GM21717 (cell line): ENCODE results near the gene CLIP1.
"Not testable (repeated sequence)": the region's sequence is repeated elsewhere in the genome, so short reads cannot be mapped to it uniquely, and the experiment has no call there.

Experiments used
- ATAC-seq: cut with Tn5 transposase; IDR thresholded peaks from one replicate; pipeline ENCODE4 v1.9.1; 2021; ENCODE audit warnings: mild to moderate bottlenecking, moderate library complexity; ENCODE audit not compliant: unreplicated experiment

Gene CLIP1

DNA sequence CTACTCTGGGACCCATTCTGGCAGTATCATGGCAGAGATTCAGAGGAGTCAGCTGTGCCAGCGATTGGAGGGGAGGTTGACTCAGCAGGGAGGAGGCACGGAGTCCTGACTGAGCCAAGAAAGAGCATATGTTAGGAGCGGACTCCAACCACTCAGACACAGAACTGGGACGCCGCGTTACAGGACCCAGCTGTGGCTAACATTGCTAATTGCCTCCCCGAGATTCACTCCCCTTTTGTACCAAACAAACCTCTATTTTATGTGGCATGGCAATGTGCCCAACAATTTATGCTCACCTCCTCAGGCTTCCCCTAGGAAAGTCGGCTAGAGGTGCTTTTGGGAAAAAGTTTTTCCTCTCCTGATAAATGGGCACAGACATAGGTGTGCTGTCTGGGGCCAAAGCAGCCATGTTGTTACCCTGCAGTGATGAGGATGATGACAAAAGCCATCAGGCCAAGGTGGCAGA lies 15.2 kb upstream of the CLIP1 start:
- ATAC-seq = no peak

DNA sequence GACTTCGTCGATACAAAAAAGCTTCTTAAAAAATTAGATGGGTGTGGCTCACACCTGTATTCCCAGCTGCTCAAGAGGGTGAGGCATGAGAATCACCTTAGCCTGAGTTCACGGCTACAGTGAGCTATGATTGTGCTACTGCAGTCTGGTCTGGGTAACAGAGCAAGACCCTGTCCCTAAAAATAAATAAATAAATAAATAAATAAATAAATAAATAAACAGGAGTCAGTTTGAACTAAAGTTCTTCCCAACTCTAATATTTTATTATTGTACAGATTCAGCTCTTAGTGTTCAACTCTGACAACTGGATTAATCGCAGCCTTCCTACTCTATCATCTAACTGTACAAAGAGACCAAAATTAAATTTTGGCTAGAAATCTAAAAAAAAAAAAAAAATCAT lies 12.7 kb upstream of the CLIP1 start:
- no peak for ATAC-seq

DNA sequence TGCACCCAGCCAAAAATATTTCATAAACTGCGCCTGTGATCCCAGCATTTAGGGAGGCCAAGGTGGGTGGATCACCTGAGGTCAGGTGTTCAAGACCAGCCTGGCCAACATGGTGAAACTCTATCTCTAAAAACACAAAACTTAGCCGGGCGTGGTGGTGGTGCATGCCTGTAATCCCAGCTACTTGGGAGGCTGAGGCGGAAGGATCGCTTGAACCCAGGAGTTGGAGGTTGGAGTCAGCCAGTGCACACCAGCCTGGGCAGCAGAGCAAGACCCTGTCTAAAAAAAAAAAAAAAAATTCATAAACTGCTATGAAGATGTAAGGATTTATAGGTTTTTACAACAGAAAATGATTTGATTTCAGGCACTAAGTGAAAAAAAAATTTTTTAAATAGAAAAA lies 6.6 kb upstream of the CLIP1 start:
- not testable (repeated sequence) for ATAC-seq

DNA sequence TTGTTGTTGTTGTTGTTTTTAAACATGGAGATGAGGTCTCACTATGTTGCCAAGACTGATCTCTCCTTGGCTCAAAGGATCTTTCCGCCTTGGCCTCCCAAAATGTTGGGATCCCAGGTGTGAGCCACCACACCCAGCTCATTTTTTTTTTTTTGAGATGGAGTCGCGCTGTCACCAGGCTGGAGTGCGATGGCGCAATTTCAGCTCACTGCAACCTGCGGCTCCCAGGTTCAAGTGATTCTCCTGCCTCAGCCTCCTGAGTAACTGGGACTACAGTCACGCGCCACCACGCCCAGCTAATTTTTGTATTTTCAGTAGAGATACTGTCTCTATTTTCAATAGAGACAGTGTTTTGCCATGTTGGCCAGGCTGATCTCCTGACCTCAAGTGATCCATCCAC lies 4.9 kb upstream of the CLIP1 start:
- ATAC-seq = no peak

DNA sequence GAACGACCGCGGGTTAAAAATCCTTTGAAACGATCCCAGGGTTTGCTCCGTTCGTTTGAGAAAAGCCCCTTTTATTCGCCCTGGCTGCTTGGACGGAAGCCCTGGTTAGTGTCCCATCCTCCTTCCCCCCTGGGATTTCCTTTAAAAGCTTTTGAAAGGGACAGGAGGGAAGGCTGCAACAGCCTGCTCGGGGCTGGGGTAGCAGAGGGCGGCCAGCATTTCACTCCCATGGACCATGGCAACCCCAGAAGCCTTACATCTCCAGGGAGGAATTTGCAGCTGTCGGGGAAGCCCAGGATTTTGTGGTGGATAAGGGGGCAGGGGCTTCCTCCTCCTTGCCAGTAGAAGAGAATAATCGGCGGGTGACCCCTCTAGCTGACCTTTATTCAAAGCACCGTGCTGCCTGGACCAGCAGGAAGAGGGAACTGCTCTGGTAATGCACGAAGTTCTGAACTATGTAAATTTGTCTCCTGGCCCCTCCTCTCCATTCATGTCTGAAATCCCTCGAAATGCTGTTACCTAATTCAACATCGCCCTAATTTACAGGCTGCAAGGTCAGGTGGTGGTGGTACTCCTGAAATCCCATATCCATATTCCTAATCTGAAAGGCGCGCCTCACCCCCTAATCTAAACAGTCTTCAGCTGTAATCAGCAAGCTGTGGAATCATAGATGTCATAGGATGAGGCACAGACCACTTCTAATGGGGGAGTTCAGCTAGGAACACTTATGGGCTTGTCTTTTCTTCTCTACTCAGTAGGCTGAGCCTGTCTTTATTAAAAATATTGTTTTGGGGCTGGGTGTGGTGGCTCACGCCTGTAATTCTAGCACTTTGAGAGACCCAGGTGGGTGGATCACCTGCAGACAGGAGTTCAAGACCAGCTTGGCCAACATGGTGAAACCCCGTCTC lies 1.0 kb upstream of the CLIP1 start:
- ATAC-seq = no peak

DNA sequence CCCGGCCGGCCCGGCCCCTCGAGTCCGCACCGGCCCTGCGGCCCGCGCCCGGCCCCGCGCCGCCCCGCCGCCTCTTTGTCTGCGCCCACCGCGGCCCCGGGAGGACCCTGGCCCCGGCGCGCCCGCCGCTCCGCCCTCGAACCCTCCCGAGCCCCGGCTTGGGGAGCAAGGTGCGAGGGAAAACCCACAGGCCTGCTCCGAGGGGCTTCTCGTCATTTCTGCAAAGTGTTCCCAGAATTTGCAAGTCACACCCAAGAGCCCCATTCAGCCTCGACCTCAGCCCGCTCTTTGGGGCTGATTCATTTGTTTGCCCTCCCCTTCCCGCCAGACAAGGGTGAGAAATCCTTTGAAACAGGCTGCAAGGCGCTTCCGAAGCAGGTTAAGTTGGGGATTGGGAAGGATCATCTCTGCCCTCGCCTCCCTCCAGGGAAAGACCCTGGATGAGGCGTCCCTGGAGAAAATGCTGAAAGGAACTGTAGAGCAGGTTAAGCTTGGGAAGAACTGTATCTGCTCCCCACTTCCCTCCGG lies 325 bp upstream of the CLIP1 start:
- ATAC-seq = no peak

DNA sequence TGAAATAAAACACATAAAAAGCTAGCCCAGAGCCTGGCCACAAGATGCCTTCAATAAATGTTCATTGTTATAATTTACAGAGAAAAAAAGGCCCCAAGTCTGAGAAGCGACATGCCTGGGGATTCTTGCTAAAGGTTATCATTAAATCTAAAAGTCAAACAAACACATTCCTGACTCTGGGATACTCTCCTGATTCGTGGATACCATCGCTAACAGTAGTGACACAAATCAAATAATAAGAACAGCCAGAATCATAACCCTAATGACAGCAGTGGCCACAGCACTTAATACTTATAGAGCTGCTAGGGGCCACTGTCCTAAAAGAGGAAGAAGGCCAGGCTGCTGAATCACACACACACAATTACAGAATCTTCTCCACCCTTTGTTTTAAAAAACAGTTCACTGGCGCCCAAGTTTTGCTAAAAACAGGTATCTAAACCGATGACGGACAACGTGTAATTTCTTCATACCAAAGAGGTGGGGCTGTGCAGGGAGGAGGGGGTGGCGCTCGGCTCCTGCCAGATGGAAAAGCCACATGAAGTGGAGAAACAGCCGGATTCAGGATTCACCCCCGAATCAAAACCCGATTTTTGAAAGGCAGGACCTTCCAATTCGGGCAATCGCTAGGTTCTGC lies 1.2 kb downstream of the CLIP1 start:
- peak; percentile 5 for ATAC-seq

DNA sequence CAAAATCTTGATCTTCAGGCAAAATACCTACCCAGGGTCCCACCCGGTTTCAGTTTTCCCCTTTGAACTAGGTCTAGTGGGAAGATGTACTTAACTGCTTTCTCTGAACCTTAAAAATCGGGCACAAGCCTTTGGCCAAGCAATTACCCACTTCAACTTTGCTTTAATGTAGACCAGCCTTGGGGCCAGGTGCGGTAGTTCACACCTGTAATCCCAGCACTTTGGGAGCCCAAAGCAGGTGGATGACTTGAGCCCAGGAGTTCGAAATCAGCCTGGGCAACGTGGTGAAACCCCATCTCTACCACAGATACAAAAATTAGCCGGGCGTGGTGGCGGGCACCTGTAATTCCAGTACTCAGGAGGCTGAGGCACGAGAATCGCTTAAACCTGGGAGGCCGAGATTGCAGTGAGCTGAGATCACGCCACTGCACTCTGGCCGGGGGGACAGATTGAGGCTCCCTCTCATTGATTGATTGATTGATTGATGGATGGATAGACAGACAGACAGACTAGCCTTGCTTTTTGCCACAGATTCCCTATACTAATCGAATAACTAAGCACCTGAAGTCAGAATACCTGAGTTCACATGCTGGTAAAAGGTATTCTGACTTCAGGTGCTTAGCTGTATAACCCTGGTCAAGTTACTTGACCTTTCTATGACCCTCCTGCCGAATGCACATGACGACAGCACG lies 1.9 kb downstream of the CLIP1 start:
- ATAC-seq = no peak

DNA sequence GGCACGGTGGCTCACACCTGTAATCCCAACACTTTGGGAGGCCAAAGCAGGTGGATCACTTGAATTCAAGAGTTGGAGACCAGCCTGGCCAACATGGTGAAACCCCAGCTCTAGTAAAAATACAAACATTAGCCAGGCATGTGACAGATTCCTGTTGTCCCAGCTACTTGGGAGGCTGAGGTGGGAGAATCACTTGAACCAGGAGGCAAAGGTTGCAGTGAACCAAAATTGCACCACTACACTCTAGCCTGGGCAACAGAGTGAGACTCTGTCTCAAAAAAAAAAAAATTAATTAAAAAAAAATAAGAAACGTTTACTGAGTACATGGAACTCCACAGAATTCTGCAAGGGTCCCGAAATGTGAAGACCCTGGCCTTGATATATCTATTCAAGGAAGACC lies 3.4 kb downstream of the CLIP1 start:
- ATAC-seq = not testable (repeated sequence)

DNA sequence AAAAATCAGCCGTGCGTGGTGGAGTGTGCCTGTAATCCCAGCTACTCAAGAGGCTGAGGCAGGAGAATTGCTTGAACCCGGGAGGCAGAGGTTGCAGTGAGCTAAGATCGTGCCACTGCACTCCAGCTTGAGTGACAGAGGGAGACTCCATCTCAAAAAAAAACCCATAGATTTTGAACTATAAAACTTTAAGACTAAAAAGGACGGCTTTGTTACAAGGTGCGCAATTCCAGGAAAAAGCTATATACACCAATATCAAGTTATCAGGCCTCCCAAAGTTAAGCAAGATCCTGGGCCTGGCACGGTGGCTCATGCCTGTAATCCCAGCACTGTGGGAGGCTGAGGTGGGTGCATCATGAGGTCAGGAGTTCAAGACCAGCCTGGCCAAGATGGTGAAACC lies 6.8 kb downstream of the CLIP1 start:
- ATAC-seq = not testable (repeated sequence)

DNA sequence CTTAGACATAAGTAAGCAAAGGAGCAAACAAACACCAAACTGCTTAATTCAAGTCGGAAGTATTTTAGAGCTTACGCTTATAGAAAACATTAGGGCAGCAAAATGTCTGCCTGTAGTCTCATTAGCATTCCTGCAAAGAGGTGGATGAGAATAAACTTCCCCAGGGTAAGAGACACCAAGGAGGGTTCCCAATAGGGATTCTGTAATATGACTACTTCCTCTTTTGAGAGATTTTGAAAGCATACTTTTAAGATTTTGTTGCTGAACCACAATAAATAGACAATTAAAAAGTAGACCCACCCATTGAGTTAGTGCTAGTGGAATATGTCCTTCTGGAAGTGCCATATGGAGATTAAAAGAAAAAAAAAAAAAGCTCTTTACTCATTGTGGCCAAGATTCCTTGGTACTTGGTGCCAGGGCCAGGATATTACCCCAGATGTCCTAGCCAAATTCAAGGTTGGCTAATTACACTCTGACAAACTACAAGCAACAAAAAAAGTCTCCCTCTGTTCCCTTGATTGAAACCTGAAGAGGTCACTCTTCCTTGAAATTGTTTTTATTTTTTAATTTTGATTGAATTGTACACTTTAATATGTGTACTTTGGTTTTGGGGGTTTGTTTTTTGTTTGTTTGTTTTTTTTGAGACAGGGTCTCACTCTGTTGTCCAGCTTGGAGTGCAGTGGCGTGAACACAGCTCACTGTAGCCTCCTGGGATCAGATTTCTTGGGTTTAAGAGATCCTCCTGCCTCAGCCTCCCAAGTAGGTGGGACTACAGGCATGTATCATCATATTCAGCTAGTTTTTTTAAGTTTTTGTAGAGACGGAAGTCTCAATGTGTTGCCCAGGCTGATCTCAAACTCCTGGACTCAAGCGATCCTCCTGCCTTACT lies 8.7 kb downstream of the CLIP1 start:
- no peak for ATAC-seq

DNA sequence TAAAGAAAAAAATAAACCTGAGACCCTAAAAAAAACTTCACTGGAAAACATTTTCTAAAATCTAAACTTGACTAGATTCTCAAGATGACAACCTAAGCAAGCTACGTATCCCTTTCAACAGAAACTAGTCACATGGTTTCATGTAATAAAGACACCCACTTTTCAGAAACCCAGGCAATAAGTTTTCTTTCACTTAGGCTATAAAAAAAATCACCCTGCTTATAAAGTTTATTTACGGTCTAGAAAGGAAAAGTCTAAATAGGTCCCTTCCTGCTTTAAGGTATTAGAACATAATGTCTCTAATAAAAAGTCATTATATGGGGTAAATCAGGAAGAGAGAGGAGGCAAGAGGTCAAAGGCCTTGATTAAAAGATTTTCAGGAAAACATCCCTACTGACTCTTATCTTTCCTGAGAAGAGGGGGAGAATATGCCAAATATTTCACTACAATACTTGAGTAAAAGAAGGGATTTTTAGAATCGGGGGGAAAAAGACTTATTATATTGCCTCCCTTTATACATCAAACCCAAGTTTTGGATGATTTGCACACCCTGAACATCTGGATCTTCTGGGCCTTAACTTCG lies 9.5 kb downstream of the CLIP1 start:
- no peak for ATAC-seq

DNA sequence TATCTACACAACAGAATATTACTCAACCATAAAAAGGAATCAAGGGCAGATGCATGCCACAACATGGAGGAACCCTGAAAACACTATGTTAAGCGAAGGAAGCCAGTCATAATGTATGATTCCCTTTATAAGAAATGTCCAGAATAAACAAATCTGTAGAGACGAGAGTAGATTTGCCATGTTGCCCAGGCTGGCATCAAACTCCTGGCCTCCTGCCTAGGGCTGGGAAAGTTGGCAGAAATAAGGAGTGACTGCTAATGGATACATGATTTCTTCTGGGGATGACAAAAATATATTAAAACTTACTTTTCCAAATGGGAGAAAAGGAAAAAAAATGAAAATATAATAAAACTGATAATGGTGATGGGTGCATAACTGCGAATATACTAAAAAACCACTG lies 10.9 kb downstream of the CLIP1 start:
- ATAC-seq = no peak

DNA sequence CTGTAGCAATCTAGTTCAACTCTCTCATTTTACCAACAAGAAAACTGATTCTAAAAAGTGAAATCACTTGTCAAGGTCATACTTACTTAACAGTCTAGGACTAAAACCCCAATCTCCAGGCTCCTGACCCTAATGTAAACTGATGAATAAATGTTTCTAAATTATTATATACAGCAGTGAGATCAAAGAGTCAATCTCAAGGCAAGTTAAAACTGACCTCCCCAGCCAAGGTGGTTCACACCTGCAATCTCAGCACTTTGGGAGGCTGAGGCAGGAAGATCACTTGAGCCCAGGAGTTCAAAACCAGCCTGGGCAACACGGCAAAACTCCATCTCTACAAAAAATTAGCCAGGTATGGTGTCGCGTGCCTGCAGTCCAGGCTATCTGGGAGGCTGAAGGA lies 15.3 kb downstream of the CLIP1 start:
- ATAC-seq = no peak

DNA sequence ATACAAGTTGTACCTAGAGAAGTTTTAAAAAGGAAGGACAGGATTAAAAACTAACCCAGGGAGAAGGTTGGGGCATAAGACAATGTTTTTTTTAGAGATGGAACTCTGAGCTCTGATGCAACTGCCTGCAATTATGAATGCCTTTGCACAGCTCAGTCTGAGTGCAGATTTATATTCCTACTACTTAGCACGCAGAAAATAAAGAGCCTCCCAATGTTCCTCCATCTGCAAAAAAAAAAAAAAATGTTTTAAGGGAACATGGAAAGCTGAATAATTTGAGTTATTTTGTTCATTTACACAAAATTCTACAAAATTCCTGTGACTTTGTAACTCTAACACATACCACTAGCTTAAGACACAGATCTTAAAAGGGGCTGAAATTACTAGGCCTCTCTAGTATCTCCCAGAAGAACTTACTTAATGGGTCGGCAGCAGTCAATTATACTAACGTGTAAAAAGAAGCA lies 15.7 kb downstream of the CLIP1 start:
- ATAC-seq = no peak

DNA sequence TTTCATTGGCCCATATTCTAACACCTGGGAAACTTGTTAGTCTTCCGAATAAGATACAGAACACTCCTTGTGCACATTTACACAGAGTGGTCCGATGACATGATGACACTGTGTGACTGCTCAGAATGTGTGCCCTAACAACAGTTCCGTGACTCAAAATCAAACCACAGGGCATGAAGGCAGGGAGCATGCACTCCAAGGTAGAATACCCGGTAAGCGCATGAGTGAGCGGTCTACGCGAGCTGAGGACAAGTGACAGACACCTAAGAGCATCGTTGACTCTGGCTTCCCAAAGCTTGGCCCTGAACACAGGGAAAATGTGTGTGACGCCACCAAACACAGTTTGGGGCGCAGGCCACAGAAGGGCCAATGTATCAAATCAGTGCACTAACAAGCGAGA lies 18.6 kb downstream of the CLIP1 start:
- ATAC-seq = no peak

DNA sequence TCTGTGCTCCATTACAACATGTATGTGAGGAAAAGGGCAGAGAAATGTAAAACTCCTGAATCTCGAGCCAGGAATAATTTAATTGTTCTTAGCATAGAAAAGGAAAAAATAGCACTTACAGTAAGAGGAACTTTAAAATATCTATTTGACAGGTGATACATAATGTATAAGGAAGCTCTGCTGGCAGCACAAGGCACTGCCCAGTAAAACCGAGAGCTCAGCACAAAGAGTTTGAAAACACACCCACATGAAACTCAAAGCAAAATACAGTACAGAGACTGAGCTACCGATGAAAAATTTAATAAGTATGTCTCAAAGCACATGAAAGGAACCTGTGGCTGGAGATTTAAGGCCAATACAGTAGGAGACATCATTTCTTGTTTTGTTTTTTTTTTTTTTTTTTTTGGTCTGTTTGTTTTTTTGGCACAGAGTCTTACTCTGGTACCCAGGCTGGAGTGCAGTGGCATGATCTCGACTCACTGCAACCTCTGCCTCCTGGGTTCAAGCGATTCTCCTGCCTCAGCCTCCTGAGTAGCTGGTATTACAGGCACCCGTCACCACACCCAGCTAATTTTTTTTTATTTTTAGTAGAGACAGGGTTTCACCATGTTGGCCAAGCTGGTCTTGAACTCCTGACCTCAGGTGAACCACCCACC lies 19.2 kb downstream of the CLIP1 start:
- ATAC-seq = peak; percentile 55

DNA sequence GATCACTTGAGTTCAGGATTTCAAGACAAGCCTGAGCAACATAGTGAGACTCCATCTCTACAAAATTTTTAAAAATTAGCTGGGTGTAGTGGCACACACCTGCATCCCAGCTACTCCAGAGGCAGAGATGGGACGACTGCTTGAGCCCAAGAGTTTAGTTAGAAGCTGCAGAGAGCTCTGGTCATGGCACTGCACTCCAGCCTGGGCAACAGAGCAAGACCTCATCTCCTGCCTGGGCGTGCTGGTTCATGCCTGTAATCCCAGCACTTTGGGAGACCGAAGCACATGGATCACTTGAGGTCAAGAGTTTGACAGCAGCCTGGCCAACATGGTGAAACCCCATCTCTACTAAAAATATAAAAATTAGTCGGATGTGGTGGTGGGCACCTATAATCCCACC lies 20.2 kb downstream of the CLIP1 start:
- no peak for ATAC-seq

DNA sequence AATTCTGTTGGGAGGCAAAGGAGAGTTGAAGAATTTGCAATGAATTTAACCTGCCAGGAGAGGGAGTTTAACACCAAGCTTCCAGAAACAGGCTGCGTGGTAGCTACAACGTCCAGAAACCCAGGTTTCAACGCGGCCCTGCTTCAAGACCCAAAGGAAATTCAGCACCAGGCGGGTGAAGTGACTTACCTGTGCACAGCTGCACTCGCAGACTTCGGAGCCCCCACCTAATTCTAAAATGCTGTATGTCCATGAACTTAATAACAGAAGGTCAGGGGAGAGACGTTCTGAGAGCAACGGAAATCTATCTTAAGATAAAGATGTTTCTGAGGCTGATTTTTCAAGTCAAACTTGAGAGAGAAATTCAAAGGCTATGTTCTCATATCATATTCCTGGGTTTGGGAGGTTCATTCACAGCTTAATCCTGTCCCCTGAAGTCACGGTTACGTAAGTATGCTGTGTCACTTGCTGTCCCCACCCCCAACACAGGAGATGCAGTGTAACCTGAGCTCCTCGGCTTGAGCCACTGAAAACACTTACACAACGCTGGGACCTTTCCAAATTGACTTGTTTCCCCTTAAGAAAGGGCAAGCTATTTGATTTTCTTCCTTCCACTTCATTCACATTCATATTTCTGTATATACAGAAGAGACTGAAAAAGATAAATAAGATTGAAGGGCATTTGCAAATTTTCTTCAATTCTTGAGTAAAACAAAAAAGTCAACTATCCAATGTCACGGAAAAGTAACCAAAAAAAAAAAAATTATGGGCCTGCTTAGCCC lies 22.7 kb downstream of the CLIP1 start:
- ATAC-seq = no peak
